Measurements from ENCODE around the gene TBC1D23. TPM values are rescaled to one million over a fixed set of nuclear protein-coding genes. Genes with fewer than 3 reads are reported as not detected.

The TBC1D23 gene
- total RNA-seq, 1 experiment from 2014 or later: 68.0 TPM

DNA sequence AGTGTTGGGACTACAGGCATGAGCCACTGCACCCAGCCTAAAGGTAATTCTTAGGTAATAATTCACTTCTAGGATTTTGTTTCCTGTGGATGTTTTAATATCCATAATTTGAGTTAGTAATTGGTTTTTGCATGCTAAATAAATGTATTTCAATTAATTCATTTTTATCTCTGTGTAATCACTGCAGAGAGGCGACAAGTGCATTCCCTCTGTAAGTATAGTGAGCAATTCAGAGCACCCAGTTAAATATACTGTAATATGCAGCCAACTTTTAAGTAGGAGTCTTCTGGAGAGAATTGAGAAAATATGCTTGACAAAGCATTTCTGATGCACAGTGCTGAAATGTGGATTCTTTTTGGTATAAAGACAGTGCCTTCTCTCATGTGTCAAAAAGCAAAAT is 5.7 kb downstream of the TBC1D23 start:
- Histone ChIP-seq H2AFZ (no peak overlapping the region), H3K79me2 (ENCODE audit: low read depth) (peaks cover 100% of the 10 kb centered on the region), H3F3A (ENCODE audit: insufficient read depth, low read depth) (peaks cover 31% of the 10 kb centered on the region), H3K9me3 (ENCODE audit: insufficient read depth, low read depth) (no peaks in the 10 kb centered on the region), H3K4me3 (no peak overlapping the region), H4K20me1 (ENCODE audit: insufficient read depth) (peaks cover 53% of the 10 kb centered on the region), H3K4me2 (no peak overlapping the region), H3K36me3 (ENCODE audit: low read depth) (0 out of 2 replicates have a peak, but pooled peaks cover 4% of the 10 kb centered on the region), H3K9me2 (ENCODE audit: insufficient read depth) (0 out of 2 replicates have a peak, but pooled peaks cover 4% of the 10 kb centered on the region), H3K27me3 (ENCODE audit: insufficient read depth, low read depth) (no peaks in the 10 kb centered on the region), H3K4me1 (replicated peaks; ENCODE audit: insufficient read depth) (peaks cover 72% of the 10 kb centered on the region), H3K27ac (no peak overlapping the region)
- no TSS peak for BruUV-seq (replicated peaks)
- TF ChIP-seq, protein P1, sequence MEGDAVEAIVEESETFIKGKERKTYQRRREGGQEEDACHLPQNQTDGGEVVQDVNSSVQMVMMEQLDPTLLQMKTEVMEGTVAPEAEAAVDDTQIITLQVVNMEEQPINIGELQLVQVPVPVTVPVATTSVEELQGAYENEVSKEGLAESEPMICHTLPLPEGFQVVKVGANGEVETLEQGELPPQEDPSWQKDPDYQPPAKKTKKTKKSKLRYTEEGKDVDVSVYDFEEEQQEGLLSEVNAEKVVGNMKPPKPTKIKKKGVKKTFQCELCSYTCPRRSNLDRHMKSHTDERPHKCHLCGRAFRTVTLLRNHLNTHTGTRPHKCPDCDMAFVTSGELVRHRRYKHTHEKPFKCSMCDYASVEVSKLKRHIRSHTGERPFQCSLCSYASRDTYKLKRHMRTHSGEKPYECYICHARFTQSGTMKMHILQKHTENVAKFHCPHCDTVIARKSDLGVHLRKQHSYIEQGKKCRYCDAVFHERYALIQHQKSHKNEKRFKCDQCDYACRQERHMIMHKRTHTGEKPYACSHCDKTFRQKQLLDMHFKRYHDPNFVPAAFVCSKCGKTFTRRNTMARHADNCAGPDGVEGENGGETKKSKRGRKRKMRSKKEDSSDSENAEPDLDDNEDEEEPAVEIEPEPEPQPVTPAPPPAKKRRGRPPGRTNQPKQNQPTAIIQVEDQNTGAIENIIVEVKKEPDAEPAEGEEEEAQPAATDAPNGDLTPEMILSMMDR (conservative IDR thresholded peaks at IDR 0.05): no peak
- TF ChIP-seq EZH2 (IDR thresholded peaks at IDR 0.05; ENCODE audit: low read depth): no peak
- DNase-seq: no peak
- POLR2A ChIA-PET (ENCODE audit: unreplicated experiment): no interaction called here
- intact Hi-C loops (cut with micrococcal nuclease; ENCODE audit: unreplicated experiment): no loop called here
- CTCF ChIA-PET: no interaction called here

DNA sequence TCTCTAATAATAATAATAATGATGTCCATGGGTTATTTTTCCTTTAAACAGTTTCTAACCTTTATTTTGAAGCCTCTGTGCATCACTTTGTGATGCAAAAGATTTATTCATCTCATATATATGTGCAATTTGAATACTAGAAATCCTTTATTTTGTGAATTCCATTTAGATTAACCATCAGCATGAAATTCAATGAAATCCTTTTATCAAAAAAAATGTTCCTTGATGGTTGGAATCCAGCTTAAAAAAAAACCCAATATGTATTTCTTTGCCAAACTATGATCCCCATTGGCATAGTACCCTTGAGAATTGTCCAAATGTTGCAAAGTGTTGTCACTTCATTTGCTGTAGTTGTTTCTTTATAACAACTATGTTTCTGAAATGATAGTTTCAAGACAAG is 7.4 kb downstream of the TBC1D23 start:
- TF ChIP-seq, protein P1 (conservative IDR thresholded peaks at IDR 0.05): no peak
- H3K4me2 ChIP-seq: peak overlapping the region; percentile 42
- H4K20me1 ChIP-seq (ENCODE audit: insufficient read depth): peaks cover 55% of the 10 kb centered on the region
- H3K9me2 ChIP-seq (ENCODE audit: insufficient read depth): 0 out of 2 replicates have a peak, but pooled peaks cover 4% of the 10 kb centered on the region
- peaks cover 93% of the 10 kb centered on the region for H3K79me2 ChIP-seq (ENCODE audit: low read depth)
- ChIA-PET CTCF (no interaction called here), POLR2A (ENCODE audit: unreplicated experiment) (no interaction called here)
- no peak overlapping the region for H3K4me3 ChIP-seq
- no peaks in the 10 kb centered on the region for H3K9me3 ChIP-seq (ENCODE audit: insufficient read depth, low read depth)
- H3F3A ChIP-seq (ENCODE audit: insufficient read depth, low read depth): peaks cover 25% of the 10 kb centered on the region
- no peak for DNase-seq
- H3K27me3 ChIP-seq (ENCODE audit: insufficient read depth, low read depth): no peaks in the 10 kb centered on the region
- peaks cover 58% of the 10 kb centered on the region for H3K4me1 ChIP-seq (replicated peaks; ENCODE audit: insufficient read depth)
- 0 out of 2 replicates have a peak, but pooled peaks cover 4% of the 10 kb centered on the region for H3K36me3 ChIP-seq (ENCODE audit: low read depth)
- no peak overlapping the region for H2AFZ ChIP-seq
- H3K27ac ChIP-seq: peak overlapping the region; percentile 58
- no TSS peak for BruUV-seq (replicated peaks)
- intact Hi-C loops (cut with micrococcal nuclease; ENCODE audit: unreplicated experiment): no loop called here

DNA sequence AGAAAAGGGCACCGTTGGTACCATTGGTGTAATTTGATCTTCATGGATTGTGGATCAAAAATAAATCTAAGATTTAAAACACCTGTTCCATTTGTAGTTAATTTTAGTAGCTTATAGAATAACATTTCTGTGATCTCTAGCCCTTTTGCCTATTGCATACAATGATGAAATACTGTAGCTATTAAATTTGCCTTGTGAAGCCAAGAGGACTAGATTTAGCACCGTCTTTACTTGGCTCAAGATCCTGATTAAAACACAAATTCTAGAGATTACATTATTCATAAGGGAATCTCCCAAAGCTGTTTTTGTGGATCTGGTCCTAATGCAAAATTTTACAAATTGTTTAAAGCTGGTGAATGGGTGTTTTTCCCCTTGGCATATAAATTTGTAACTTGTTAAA is 8.2 kb downstream of the TBC1D23 start:
- Histone ChIP-seq H3K27ac (peak overlapping the region; percentile 58), H4K20me1 (ENCODE audit: insufficient read depth) (peaks cover 47% of the 10 kb centered on the region), H3K4me2 (peak overlapping the region; percentile 42), H3K4me1 (replicated peaks; ENCODE audit: insufficient read depth) (peaks cover 49% of the 10 kb centered on the region), H3K27me3 (ENCODE audit: insufficient read depth, low read depth) (no peaks in the 10 kb centered on the region), H3F3A (ENCODE audit: insufficient read depth, low read depth) (peaks cover 21% of the 10 kb centered on the region), H2AFZ (no peak overlapping the region), H3K9me2 (ENCODE audit: insufficient read depth) (0 out of 2 replicates have a peak, but pooled peaks cover 4% of the 10 kb centered on the region), H3K9me3 (ENCODE audit: insufficient read depth, low read depth) (no peaks in the 10 kb centered on the region), H3K36me3 (ENCODE audit: low read depth) (0 out of 2 replicates have a peak, but pooled peaks cover 4% of the 10 kb centered on the region), H3K4me3 (no peak overlapping the region), H3K79me2 (ENCODE audit: low read depth) (peaks cover 92% of the 10 kb centered on the region)
- intact Hi-C loops (cut with micrococcal nuclease; ENCODE audit: unreplicated experiment): no loop called here
- no peak for DNase-seq
- TF ChIP-seq, protein P1 (conservative IDR thresholded peaks at IDR 0.05): no peak
- no peak for TF ChIP-seq EZH2 (IDR thresholded peaks at IDR 0.05; ENCODE audit: low read depth)
- ChIA-PET CTCF (no interaction called here), POLR2A (ENCODE audit: unreplicated experiment) (interaction anchor here (0.5 to 1.8 kb wide), 4 partner anchors 8 to 1083 kb away, joined by 3 to 19 read pairs (median 12); partner anchors contain the start of gene TBC1D23)
- BruUV-seq (replicated peaks): no TSS peak

Measured in PC-9 (cell line).